ENCODE results near the gene SLC18B1. TPM values are rescaled to one million over a fixed set of nuclear protein-coding genes. Genes with fewer than 3 reads are reported as not detected.

Gene SLC18B1
- total and polyA plus RNA-seq, 8 donors: 10.8 to 26.6 (median 23.3) TPM

GRCh38 chr6:132768051-132768517 lies 30.4 kb downstream of the SLC18B1 start:
- peak; percentile 43 to 65 for TF ChIP-seq CTCF (IDR thresholded peaks at IDR 0.05)
- peak; percentile 96 for ATAC-seq
- Histone ChIP-seq H3K36me3 (peaks cover 0 to 3% of the 10 kb centered on the region in 2 donors), H3K27ac (no peak overlapping the region), H3K4me3 (no peak overlapping the region), H3K27me3 (no peaks in the 10 kb centered on the region), H3K4me1 (peaks cover 0 to 17% of the 10 kb centered on the region in 2 donors), H3K9me3 (no peaks in the 10 kb centered on the region)
- DNase-seq: peak; percentile 11 to 60 (median 33)
- intact Hi-C loops (cut with DNase I): loop anchor here in 1 of 2 donors (5.0 kb wide), 1 partner anchor 96 kb away; no protein-coding TSS in a partner anchor

DNA sequence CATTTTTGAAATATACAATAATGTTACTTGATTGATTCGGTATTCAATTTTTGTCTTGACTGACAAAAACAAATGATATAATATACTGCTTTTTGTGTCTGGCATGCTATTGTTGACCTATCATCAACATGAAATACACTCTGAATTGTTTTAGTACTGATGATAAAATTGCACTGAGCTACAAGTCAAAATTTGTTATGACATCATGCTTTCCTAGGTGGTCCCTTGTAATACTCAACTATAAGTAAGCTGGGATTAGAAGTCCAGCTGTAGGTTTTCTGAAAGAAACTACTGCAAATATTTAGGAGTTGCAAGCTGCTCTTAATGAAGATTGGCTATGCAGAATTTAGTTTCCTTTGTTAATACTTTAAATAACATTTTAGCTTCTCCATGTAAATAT lies 32.9 kb downstream of the SLC18B1 start:
- H3K4me3 ChIP-seq: no peak overlapping the region
- H3K9me3 ChIP-seq: no peaks in the 10 kb centered on the region
- H3K4me1 ChIP-seq: peaks cover 0 to 25% of the 10 kb centered on the region in 2 donors
- intact Hi-C loops (cut with DNase I): loop anchor here in 1 of 2 donors (5.0 kb wide), 1 partner anchor 93 kb away; no protein-coding TSS in a partner anchor
- ATAC-seq: no peak
- H3K36me3 ChIP-seq: peaks cover 0 to 3% of the 10 kb centered on the region in 2 donors
- H3K27ac ChIP-seq: no peak overlapping the region
- TF ChIP-seq CTCF (IDR thresholded peaks at IDR 0.05): no peak
- H3K27me3 ChIP-seq: no peaks in the 10 kb centered on the region
- no peak for DNase-seq

- Histone ChIP-seq H3K4me3 (no peak overlapping the region), H3K4me1 (peaks cover 0 to 25% of the 10 kb centered on the region in 2 donors), H3K36me3 (no peaks in the 10 kb centered on the region), H3K27me3 (no peaks in the 10 kb centered on the region), H3K9me3 (no peaks in the 10 kb centered on the region), H3K27ac (no peak overlapping the region)
- DNase-seq (peak in 2 of 4 donors; percentile 46 to 71), ATAC-seq (peak; percentile 79)
- no peak for TF ChIP-seq CTCF (IDR thresholded peaks at IDR 0.05)
- intact Hi-C loops (cut with DNase I): no loop called here
These were observed 34.1 kb downstream of the SLC18B1 start for GRCh38 chr6:132764370-132764769.

GRCh38 chr6:132763269-132763668 lies 35.2 kb downstream of the SLC18B1 start:
- no peaks in the 10 kb centered on the region for H3K9me3 ChIP-seq
- no peak for TF ChIP-seq CTCF (IDR thresholded peaks at IDR 0.05)
- H3K27ac ChIP-seq: no peak overlapping the region
- H3K27me3 ChIP-seq: no peaks in the 10 kb centered on the region
- ATAC-seq: peak; percentile 21
- DNase-seq: no peak
- H3K4me1 ChIP-seq: peaks cover 0 to 33% of the 10 kb centered on the region in 2 donors
- H3K36me3 ChIP-seq: no peaks in the 10 kb centered on the region
- no peak overlapping the region for H3K4me3 ChIP-seq
- intact Hi-C loops (cut with DNase I): no loop called here

GRCh38 chr6:132760256-132760655 lies 38.2 kb downstream of the SLC18B1 start:
- TF ChIP-seq CTCF (IDR thresholded peaks at IDR 0.05): no peak
- no peak for ATAC-seq
- H3K27me3 ChIP-seq: no peaks in the 10 kb centered on the region
- no peak for DNase-seq
- no peak overlapping the region for H3K27ac ChIP-seq
- no peak overlapping the region for H3K4me3 ChIP-seq
- no peaks in the 10 kb centered on the region for H3K9me3 ChIP-seq
- peaks cover 0 to 29% of the 10 kb centered on the region in 2 donors for H3K4me1 ChIP-seq
- intact Hi-C loops (cut with DNase I): no loop called here
- no peaks in the 10 kb centered on the region for H3K36me3 ChIP-seq
